H9 (cell line): ENCODE results near the gene TMEM239. TPM values are rescaled to one million over a fixed set of nuclear protein-coding genes. Genes with fewer than 3 reads are reported as not detected.

Experiments used
- DNase-seq: peaks from one replicate; pipeline ENCODE4 v3.0.0-alpha.2; 2017
- H2AFZ ChIP-seq: one replicate; pipeline ENCODE4 v1.6.1; 2013; ENCODE audit warnings: mild to moderate bottlenecking, low read length, control low read depth, moderate library complexity
- H2AK5ac ChIP-seq: 2 replicates; pipeline ENCODE4 v1.6.1; 2013; ENCODE audit warnings: low read length, control low read depth, mixed read lengths; ENCODE audit not compliant: insufficient read length
- H2BK120ac ChIP-seq: one replicate; pipeline ENCODE4 v1.6.1; 2013; ENCODE audit warnings: low read depth, mild to moderate bottlenecking, low read length, control low read depth, inconsistent platforms; ENCODE audit not compliant: poor library complexity, severe bottlenecking
- H2BK12ac ChIP-seq: 2 replicates; pipeline ENCODE4 v1.6.1; 2013; ENCODE audit warnings: low read length, control low read depth, mixed read lengths, low read depth; ENCODE audit not compliant: insufficient read length
- H2BK15ac ChIP-seq: 2 replicates; pipeline ENCODE4 v1.6.1; 2013; ENCODE audit warnings: low read depth, low read length, control low read depth
- H2BK20ac ChIP-seq: one replicate; pipeline ENCODE4 v1.6.1; 2013; ENCODE audit warnings: low read depth, mild to moderate bottlenecking, low read length, control low read depth, inconsistent platforms; ENCODE audit not compliant: poor library complexity, severe bottlenecking
- H2BK5ac ChIP-seq: 2 replicates; pipeline ENCODE4 v1.6.1; 2013; ENCODE audit warnings: low read length, control low read depth, mixed read lengths; ENCODE audit not compliant: insufficient read length
- H3K14ac ChIP-seq: 2 replicates; pipeline ENCODE4 v1.6.1; 2013; ENCODE audit warnings: low read length, control low read depth; ENCODE audit not compliant: insufficient read depth
- H3K18ac ChIP-seq: 2 replicates; pipeline ENCODE4 v1.6.1; 2013; ENCODE audit warnings: low read depth, mild to moderate bottlenecking, mixed read lengths, low read length, control low read depth; ENCODE audit not compliant: insufficient read length
- H3K23ac ChIP-seq: 2 replicates; pipeline ENCODE4 v1.6.1; 2013; ENCODE audit warnings: low read length, control low read depth, mixed read lengths, low read depth; ENCODE audit not compliant: insufficient read length
- H3K23me2 ChIP-seq: 2 replicates; pipeline ENCODE4 v1.6.1; 2013; ENCODE audit warnings: low read depth, mild to moderate bottlenecking, mixed read lengths, low read length, control low read depth; ENCODE audit not compliant: insufficient read length, poor library complexity, severe bottlenecking
- H3K27ac ChIP-seq: 2 replicates; pipeline ENCODE4 v1.5.1; 2013; ENCODE audit warnings: low read length, control low read depth, mixed read lengths, low read depth; ENCODE audit not compliant: insufficient read length
- H3K27me3 ChIP-seq: 2 replicates; pipeline ENCODE4 v1.6.1; 2013; ENCODE audit warnings: low read length, control low read depth, inconsistent platforms; ENCODE audit not compliant: insufficient read depth
- H3K4ac ChIP-seq: 2 replicates; pipeline ENCODE4 v1.6.1; 2013; ENCODE audit warnings: low read depth, mild to moderate bottlenecking, control low read depth, inconsistent platforms, low read length, moderate library complexity
- H3K4me1 ChIP-seq: 2 replicates; pipeline ENCODE4 v1.6.1; 2013; ENCODE audit warnings: low read length, control low read depth, inconsistent platforms; ENCODE audit not compliant: insufficient read depth
- H3K4me2 ChIP-seq: 2 replicates; pipeline ENCODE4 v1.6.1; 2013; ENCODE audit warnings: low read length, control low read depth, mixed read lengths; ENCODE audit not compliant: insufficient read length, insufficient read depth
- H3K56ac ChIP-seq: 2 replicates; pipeline ENCODE4 v1.6.1; 2013; ENCODE audit warnings: low read depth, mild to moderate bottlenecking, mixed read lengths, low read length, control low read depth; ENCODE audit not compliant: insufficient read length
- H3K79me1 ChIP-seq: 2 replicates; pipeline ENCODE4 v1.6.1; 2013; ENCODE audit warnings: low read depth, mild to moderate bottlenecking, moderate library complexity, low read length, control low read depth, inconsistent platforms; ENCODE audit not compliant: insufficient read depth, poor library complexity, severe bottlenecking
- H3K79me2 ChIP-seq: 2 replicates; pipeline ENCODE4 v1.6.1; 2013; ENCODE audit warnings: low read length, control low read depth, inconsistent platforms; ENCODE audit not compliant: insufficient read depth
- H3K9ac ChIP-seq: 2 replicates; pipeline ENCODE4 v1.6.1; 2013; ENCODE audit warnings: low read length, control low read depth, mixed read lengths; ENCODE audit not compliant: insufficient read length; ENCODE audit errors: extremely low read depth
- H3K9me3 ChIP-seq: one replicate; pipeline ENCODE4 v1.6.1; 2013; ENCODE audit warnings: low read depth, low read length, inconsistent platforms; ENCODE audit not compliant: control insufficient read depth
- H3T11ph ChIP-seq: one replicate; pipeline ENCODE4 v1.6.1; 2013; ENCODE audit warnings: mild to moderate bottlenecking, low read length, control low read depth, inconsistent platforms
- H4K20me1 ChIP-seq: one replicate; pipeline ENCODE4 v1.6.1; 2013; ENCODE audit not compliant: control insufficient read depth, insufficient read length, insufficient read depth
- H4K5ac ChIP-seq: 2 replicates; pipeline ENCODE4 v1.6.1; 2013; ENCODE audit warnings: low read depth, mild to moderate bottlenecking, mixed read lengths, low read length, control low read depth; ENCODE audit not compliant: insufficient read length
- H4K8ac ChIP-seq: replicated peaks from 2 replicates; pipeline ENCODE4 v1.6.1; 2013; ENCODE audit warnings: low read length, control low read depth, mixed read lengths, low read depth; ENCODE audit not compliant: insufficient read length
- H4K91ac ChIP-seq: 2 replicates; pipeline ENCODE4 v1.6.1; 2013; ENCODE audit warnings: low read depth, mild to moderate bottlenecking, moderate library complexity, mixed read lengths, low read length, control low read depth; ENCODE audit not compliant: insufficient read length
- H3K27ac Mint-ChIP-seq, 3 experiments: 2 replicates in 2 of 3; 3 replicates in 1 of 3; pipeline ENCODE4 v1.8.0; 2020 to 2021; ENCODE audit warnings: mixed read lengths in 3 of 3, mild to moderate bottlenecking in 1 of 3, moderate library complexity in 1 of 3
- H3K27me3 Mint-ChIP-seq: 2 replicates; pipeline ENCODE4 v1.8.0; 2021; ENCODE audit warnings: low read depth, mild to moderate bottlenecking, moderate library complexity, mixed read lengths
- H3K36me3 Mint-ChIP-seq, 3 experiments: 2 replicates in 2 of 3; 3 replicates in 1 of 3; pipeline ENCODE4 v1.8.0; 2020 to 2021; ENCODE audit warnings: low read depth in 3 of 3, mixed read lengths in 3 of 3; ENCODE audit not compliant: insufficient read depth in 1 of 3
- H3K4me1 Mint-ChIP-seq, 2 experiments: 2 replicates each; pipeline ENCODE4 v1.8.0; 2020; ENCODE audit warnings: mixed read lengths in 2 of 2
- H3K4me3 Mint-ChIP-seq, 2 experiments: 2 replicates in 1 of 2; 3 replicates in 1 of 2; pipeline ENCODE4 v1.8.0; 2020 to 2021; ENCODE audit warnings: mild to moderate bottlenecking in 2 of 2, mixed read lengths in 2 of 2, moderate library complexity in 1 of 2
- H3K9me3 Mint-ChIP-seq, 2 experiments: 2 replicates in 1 of 2; 3 replicates in 1 of 2; pipeline ENCODE4 v1.8.0; 2020; ENCODE audit warnings: mild to moderate bottlenecking in 2 of 2, mixed read lengths in 2 of 2, moderate library complexity in 1 of 2
- CTCF ChIP-seq: fragments of 200-600 bp; sonication (generic); conservative IDR thresholded peaks from 3 replicates; pipeline ENCODE4 v1.8.0; 2021; ENCODE audit warnings: antibody characterized with exemption, mild to moderate bottlenecking
- WGBS: extraction: QIAGEN DNeasy Blood & Tissue Kit; methylation state at CpG from one replicate; pipeline ENCODE4 v1.1.7; 2013; ENCODE audit warnings: missing lambda C conversion rate, low lambda C conversion rate, mixed read lengths; ENCODE audit not compliant: insufficient read length; ENCODE audit errors: extremely low coverage; 5-methylcytosine and 5-hydroxymethylcytosine counted together
- total RNA-seq: library from RNA; stranded (reverse); gene quantifications from 2 replicates; pipeline ENCODE4 v1.2.1, GENCODE V29; 2021

Gene TMEM239
- total RNA-seq, 1 experiment from 2014 or later: not detected

- H2BK15ac ChIP-seq: no peak overlapping the region
- no peaks in the 10 kb centered on the region for H3K79me2 ChIP-seq
- H2BK120ac ChIP-seq: no peak overlapping the region
- H4K20me1 ChIP-seq: no peaks in the 10 kb centered on the region
- no peak overlapping the region for H2BK5ac ChIP-seq
- no peak overlapping the region for H3T11ph ChIP-seq
- peaks cover 3 to 26% (median 22%) of the 10 kb centered on the region in 3 experiments for H3K36me3 Mint-ChIP-seq
- H2BK12ac ChIP-seq: no peak overlapping the region
- no peak for TF ChIP-seq CTCF
- no peak overlapping the region for H2AK5ac ChIP-seq
- peaks cover 4 to 10% of the 10 kb centered on the region in 2 experiments for H3K4me1 Mint-ChIP-seq
- no peak overlapping the region for H4K8ac ChIP-seq
- no peak overlapping the region for H2BK20ac ChIP-seq
- peaks cover 7% of the 10 kb centered on the region for H3K23me2 ChIP-seq
- no peak overlapping the region for H3K9ac ChIP-seq
- no peak overlapping the region for H4K91ac ChIP-seq
- no peaks in the 10 kb centered on the region for H3K9me3 ChIP-seq
- DNase-seq: no peak
- peaks cover 12% of the 10 kb centered on the region for H3K27me3 Mint-ChIP-seq
- H3K27ac Mint-ChIP-seq: no peak overlapping the region
- no peaks in the 10 kb centered on the region for H3K79me1 ChIP-seq
- no peak overlapping the region for H2AFZ ChIP-seq
- H3K27ac ChIP-seq: no peak overlapping the region
- no peak overlapping the region for H3K18ac ChIP-seq
- H3K27me3 ChIP-seq: peaks cover 7% of the 10 kb centered on the region; the same call in 1 of the 2 replicates
- no peak overlapping the region for H3K4me2 ChIP-seq
- peaks cover 0 to 4% of the 10 kb centered on the region in 2 experiments; a peak in 1 of 5 replicates for H3K9me3 Mint-ChIP-seq
- no peaks in the 10 kb centered on the region for H3K4me1 ChIP-seq
- no peak overlapping the region for H3K56ac ChIP-seq
- no peak overlapping the region for H3K23ac ChIP-seq
- no CpG with 5 or more reads among the region's 21 CpGs for WGBS
- H3K14ac ChIP-seq: no peak overlapping the region
- H3K4me3 Mint-ChIP-seq: peak overlapping the region; percentile 35 to 69
- no peak overlapping the region for H3K4ac ChIP-seq
- no peak overlapping the region for H4K5ac ChIP-seq
These were observed 23.6 kb downstream of the TMEM239 start for GRCh38 chr20:2839732-2840137.
